KBM-7 (cell line): Measurements from ENCODE around the gene TNFRSF25.
A peak's percentile ranks its signal among the peaks of the same experiment; 100 is the strongest.
"Not testable (repeated sequence)": the region's sequence is repeated elsewhere in the genome, so short reads cannot be mapped to it uniquely, and the experiment has no call there.

Source experiments
- DNase-seq: peaks from one replicate; pipeline ENCODE4 v3.0.0-alpha.2; 2015
- in situ Hi-C: fragments of 300-500 bp; cut with MboI; formaldehyde crosslinking; loops from 2 replicates; pipeline ENCODE4 v1.14.3; 2020; ENCODE audit warnings: low sequenced_read_pairs, low pct_unique_long_range_greater_than_20kb, mixed read lengths

Gene TNFRSF25

DNA sequence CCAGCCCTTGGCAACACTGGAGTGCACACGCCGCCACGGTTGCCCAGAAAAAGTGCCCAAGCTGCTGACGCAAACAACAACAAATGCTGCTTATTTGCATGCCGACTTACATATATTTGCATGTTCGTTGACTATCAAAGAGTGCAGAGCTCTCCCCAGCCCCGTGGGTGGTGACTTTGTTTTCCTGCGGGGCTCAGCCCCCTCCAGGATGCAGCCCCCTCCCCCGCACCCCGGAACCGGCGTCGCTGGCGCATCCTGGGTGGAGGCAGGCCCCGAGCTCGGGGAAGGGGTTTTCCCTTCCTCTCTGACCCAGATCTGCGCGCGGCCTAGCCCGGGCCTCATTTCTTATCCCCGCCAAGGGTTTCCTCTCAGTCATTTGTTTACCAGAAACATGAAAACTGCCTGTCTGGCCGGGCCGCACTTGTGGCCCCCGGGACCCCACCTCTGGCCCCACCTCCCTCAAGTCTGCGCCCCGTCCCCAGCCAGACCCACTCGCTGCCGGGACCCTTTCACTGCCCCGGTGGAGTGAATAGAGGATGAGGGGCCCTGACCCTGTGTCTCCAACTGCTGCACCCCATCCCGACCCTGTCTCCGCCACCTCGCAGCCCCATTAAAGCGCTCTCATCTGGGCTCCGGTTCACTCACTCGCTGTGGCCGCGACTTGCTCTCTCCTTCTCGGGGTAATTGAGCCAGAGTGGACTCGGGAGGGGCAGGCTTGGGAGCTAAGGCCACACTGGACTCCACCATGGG is 5.5 kb downstream of the TNFRSF25 start:
- in situ Hi-C loops, result no loop called here
- DNase-seq, result no peak

DNA sequence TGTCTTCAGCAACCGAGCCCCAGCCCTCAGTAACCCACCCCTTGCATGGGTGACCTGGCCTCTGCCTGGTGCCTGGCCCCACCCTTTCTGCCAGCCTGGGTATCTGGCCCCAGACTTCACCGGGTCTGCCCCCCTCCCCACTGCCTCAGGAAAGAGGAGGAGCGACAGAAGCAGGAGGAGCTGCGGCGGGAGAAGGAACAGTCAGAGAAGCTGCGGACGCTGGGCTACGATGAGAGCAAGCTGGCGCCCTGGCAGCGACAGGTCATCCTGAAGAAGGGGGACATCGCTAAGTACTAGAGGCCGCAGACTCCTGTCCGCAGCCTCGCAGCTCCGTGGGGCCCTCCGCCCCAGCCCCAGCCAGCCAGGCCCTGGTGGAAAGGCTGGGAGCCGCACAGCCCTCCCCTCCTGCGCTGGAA is 6.1 kb downstream of the TNFRSF25 start:
- DNase-seq, result no peak
- in situ Hi-C loops, result no loop called here

DNA sequence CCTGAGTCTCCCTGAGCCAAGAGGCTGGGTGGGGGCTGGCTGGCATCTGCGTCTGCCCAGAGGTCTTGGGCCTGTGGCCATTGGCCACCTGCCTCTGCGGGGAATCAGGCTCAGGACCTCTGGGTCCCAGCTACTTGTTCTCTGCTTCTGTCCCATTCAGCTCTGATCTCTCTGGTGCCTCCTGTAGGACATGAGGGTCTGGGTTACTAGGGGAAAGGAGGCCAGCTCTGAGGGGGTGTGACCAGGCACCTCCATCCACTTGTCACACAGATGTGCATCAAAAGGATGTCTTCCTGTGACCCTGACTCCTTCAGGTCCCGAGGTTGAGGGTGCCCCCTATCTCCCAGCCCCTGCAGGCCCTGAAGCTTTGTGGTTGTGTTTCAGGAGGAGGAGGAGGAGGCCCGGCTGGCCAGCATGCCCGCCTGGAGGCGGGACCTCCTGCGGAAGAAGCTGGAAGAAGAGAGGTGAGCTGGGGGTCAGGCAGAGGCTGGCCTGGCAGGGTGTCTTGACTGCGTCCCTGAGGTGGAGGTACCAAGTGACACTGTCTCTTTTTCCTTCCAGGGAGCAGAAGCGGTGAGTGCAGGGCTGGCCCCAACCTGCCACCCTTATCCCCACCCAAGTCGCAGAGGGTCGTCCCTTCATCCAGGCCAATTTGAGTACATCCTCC is 9.0 kb downstream of the TNFRSF25 start:
- in situ Hi-C loops, result no loop called here
- no peak for DNase-seq

DNA sequence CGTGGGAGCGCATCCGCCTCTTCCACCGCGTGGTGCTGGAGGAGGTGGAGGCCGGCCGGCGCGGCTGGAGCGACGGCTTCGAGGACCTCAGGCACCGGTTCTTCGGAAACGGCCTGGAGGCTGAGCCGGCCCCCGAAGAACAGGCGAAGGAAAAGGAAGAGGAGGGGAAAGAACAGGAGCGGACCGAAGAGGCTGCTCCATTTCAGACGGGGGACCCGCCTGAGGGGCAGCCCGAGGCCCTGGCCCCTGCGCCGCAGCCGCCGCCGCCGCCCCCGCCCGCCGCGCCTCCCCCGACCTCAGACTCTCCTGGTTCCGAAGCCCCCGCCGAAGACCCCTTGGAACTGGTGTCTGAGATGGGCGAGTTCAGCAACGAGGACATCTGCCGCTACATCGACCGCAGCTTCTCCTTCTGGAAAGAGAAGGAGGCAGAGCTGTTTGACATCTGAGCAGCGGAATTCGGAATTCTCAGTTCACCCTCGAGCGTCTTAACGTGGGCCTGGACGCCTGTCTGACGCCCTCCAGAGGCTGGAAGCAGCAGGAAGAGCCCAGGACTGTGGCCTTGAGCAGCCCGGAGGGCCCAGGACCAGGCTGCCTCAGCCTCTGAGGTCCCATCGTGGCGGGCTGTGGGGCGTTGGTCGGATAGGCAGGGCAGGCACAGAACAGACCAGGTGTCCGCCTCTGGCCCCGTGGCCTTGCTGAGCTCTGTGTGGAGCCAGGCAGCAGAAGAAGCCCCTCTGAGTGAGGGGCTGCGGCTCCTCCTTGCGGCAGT is 10.0 kb downstream of the TNFRSF25 start:
- in situ Hi-C loops, DNase-seq: not testable (repeated sequence)

DNA sequence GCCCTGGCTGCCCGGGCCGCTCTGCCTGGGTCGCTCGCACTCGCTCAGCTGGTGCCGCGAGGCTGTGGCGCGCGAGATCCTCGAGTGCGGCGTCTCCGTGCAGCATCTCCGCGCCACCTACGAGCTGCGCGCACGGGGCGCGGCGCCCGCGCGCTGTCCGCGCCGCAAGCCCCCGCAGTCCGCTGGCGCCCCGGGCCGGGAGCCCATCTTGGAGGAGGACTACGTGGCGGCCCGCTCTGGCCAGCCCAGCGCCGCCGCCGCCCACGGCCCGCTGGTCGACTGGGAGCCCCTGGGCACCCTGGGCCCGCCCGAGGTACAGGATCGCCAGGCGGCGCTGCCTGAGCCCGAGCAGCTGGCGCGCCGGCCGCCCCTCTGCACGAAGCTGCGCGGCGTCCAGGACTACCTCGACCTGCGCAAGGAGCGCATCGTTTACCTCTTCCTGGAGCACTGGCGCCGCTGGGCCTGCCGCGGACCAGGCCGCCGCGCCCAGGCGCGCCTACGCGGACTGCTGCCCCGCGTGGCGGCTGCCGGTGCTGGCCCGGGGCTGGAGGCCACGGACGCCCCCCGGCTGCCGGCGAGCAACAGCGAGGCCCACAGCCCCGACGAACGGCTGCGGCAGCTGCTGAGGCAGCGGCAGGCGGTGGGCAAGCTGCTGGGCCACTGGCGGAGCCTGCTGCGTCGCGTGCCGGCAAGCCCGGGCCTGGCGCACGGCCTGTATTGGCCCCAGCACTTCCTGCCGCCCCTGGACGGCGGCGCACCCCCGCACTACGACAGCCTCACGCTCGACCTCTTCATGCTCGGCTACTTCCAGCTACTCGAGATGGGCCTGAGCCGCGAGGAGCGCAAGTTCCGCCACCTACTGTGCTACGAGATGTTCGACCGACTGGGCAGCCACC is 10.9 kb downstream of the TNFRSF25 start:
- peak; percentile 37 for DNase-seq
- in situ Hi-C loops, result no loop called here

DNA sequence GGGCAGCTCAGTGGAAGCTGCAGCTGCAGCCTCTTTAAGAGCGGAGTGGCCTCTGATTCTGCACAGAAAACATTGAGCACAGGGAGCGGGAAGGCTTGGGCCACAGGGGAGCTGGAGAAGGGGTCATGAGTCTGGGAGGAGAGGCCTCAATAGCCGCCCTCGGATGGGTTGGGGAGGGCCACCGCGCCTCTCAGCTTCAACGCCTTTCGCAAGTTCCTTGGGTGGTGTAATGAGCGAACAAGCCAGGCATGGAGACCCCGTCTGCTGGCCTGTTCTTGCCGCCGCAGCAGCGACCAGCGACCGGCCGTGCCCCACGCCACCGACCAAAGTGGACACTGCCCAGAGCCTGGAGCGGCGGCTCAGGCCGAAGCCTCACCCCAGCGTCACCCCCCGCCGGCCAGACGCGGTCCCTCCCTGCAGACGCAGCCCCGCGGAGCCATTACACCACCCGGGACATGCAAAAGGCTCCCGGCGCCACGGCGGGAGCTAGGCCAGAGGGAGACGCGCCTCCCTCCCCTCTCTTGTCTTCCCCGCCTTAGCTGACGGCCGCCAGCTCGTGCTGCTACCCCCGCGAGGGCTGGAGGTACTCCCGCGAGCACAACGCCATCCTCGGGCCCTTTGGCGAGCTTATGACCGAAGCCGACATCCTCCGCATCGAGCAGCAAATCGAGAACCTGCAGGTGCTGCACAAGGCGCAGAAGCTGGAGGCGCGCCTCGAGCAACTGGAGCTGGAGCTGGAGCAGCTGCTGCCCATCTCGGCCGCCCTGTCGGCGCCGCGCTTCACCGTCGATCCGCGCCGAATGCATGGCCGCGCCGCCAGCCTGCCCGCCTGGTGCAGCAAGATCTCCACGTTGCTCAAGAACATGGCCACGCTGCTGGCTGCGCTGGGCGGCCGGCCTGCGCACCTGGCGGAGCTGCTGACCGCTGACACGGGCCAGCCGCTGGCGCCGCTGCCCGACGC is 11.8 kb downstream of the TNFRSF25 start:
- DNase-seq, in situ Hi-C loops: not testable (repeated sequence)

DNA sequence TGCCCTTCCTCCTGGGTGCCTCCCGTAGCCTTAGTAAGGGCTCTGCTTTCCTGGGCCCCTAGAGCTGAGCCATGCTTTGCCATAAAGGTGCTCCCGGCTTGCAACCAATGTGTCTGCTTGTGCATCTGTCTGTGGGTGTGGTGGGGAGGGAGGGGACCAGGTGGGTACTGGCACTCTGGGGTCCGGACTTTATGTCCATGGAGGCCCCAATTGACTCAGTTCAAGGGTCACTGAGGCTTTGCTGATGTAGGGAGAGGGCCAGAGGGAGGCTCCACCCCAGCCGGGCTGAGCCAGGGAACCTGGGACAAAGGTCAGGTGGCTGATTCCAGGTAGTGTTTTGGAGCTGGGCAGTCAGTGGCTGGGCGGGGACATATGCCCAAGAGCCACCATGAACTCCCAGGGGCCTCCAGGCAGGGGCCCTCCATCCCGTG is 15.0 kb downstream of the TNFRSF25 start:
- in situ Hi-C loops, result no loop called here

DNA sequence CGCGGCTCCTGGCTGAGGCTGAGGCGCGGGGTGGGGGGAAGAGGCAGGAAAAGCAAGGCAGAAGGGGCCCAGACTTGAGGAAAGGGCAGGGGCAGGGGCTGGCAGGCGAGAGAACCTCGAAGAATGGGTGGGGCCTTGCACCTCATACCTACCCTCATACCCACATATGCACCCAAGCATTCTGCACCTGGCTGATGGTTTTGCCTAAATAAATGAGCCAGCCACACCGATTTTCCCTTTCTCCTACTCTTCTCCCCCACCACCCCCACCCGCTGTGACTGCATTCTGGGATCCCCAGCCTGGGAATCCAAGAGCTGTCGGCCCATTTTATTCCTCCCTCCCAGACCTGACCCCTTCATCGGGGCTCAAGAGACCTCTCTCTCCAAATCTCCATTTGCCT is 15.5 kb downstream of the TNFRSF25 start:
- in situ Hi-C loops, DNase-seq: not testable (repeated sequence)

More for the DNA sequence above, 15.0 kb downstream of the TNFRSF25 start:
- DNase-seq, result no peak

DNA sequence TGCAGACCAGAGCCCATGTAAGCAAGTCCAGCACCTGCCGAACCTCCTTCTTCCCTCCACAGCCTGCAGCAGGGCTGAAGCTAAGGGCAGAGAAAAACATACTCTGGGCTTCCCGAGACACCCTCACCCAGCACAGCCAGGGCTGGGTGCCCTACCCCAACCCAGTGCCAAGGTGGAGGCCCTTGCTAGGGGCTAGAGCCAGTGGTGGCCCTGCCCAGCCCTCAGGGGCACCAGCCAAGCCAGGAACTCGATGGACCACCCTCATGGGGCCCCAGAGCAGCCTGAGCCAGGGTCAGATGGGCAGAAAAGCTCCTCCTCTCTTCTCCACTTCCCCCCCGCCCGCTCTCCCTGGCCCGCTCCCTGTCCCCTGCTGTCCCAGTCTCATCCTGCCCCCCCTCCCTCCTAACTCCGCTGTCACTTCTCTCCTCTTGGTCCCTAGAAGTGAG is 15.9 kb downstream of the TNFRSF25 start:
- DNase-seq, result no peak
- in situ Hi-C loops, result no loop called here

DNA sequence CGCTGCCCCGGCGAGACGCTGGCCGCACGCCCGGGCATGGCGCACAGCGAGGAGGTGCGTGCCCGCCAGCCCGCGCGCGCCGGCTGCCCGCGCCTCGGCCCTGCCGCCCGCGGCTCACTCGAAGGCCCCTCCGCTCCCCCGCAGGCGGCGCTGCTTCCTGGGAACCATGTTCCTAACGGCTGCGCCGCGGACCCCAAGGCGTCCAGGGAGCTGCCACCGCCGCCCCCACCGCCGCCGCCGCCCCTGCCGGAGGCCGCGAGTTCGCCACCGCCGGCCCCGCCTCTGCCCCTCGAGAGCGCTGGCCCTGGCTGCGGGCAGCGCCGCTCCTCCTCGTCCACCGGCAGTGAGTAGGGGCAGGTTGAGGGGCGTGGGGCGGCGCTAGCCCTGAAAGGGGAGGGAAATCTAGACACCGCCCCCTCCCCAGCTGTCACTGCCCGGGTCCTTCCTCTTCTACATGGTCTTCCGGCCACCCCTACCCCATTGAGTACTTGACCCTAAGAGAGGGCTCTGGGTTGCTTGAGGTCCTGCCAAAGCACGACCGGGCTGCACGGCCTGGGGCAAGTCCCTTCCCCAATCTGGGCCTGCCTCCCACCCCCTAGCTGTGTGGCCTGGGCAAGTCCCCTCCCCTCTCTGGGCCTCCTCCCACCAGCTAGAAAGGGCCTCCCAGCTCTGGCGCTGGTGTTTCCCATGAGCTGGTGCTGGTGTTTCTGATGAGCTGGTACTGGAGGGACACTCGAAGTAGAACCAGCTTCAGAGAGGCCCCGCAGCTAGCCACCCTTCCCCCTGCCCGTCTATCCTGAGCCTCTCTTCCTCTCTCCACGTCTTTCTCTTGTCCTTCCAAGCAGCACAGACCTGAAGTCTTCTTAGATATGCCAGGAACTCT is 17.0 kb downstream of the TNFRSF25 start:
- no peak for DNase-seq
- in situ Hi-C loops, result no loop called here

DNA sequence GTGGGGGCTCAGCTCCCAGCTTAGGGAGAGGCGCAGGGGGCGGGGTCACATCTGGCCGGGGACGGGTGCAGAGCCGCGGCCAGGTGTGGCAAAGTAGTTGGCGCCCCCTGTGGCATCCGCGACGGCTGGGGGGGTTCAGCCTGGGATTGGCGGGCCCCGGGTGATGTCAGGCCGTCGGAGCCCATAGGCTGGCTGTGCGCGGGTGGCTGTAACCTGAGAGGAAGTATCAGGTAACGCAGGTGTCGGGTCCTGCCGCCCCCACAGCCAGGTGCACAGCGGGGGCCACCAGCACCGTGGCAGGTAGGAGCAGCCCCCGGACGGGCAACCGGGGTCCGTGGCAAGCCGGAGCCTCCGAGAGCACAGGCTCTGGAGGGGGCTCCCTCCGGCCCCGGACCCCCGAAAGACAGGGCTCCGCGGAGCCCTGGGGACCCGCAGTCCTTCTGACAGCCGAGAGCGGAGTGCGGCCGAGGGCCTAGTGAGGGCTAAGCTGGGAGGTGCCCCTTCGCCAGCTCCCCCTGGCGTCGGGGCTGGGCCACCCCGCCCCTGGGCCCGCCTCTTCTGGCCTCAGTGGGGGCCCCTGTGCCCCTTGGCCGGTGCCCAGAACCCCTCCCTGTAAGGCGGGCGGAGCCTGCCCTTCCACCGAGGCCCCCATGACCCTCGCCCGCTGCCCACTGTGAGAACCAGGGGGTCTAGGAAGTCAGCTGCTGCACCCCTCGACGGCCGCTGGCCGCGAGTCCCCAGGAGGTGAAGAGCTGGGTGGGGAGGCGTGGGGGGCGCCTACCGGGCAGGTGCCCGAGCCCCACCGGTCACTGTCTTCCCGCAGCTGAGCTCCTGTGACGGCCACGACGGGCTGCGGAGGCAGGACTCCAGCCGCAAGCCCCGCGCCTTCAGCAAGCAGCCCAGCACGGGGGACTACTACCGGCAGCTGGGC is 17.9 kb downstream of the TNFRSF25 start:
- DNase-seq, result no peak
- in situ Hi-C loops, result no loop called here

DNA sequence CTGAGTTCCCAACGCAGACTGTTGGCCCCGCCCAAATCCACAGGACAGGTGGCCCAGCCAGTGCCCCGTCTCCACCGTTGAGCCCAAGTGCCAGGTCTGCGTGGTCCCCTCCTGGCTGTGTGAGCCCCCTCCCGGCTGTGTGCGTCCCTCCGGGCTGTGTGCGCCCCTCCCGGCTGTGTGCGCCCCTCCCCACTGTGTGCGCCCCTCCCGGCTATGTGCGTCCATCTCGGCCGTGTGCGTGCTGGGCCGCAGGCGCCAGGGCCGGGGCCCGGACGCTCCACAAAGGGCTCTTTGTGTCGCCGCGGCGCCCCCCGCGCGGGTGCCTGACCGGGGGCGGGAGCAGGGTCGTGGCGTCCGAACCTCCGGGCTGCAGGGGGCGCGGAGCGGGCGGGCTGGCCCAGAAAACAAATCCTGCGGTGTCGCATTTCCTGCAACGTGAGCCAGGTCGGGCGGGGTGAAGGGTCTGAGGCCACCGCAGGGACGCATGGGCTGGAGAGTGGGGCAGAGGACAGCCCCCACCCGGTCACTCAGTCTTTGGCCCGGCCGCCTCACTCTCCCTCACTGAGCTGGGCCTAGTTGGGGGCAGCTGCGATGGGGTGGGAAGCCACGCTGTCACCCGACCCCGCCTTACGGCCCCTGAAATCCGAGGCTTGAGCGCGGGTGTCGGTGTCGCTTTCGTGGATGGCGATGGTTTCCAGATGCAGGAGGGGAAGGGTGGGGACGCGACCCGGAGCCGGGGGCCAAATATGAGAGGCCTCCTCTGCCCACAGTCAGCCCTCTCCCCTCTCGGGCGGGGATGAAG is 18.8 kb downstream of the TNFRSF25 start:
- in situ Hi-C loops, result no loop called here
- no peak for DNase-seq

DNA sequence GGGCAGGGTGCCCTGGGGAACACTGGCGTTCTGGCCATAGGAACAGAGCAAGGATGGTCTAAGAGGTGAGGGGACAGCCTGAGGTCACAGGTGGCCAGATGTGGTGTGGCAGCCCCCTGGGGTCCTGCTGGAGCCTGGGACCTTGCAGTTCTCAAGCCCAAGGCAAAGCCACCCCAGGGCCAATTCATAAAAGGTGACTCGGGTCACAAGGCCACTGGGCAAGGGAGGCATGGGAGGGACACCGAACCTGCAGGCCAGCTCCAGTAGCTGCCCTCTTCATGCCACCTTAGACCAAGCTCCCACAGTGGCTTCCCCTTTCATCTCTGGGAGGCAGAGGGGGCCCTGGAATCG is 19.3 kb downstream of the TNFRSF25 start:
- in situ Hi-C loops, result no loop called here

DNA sequence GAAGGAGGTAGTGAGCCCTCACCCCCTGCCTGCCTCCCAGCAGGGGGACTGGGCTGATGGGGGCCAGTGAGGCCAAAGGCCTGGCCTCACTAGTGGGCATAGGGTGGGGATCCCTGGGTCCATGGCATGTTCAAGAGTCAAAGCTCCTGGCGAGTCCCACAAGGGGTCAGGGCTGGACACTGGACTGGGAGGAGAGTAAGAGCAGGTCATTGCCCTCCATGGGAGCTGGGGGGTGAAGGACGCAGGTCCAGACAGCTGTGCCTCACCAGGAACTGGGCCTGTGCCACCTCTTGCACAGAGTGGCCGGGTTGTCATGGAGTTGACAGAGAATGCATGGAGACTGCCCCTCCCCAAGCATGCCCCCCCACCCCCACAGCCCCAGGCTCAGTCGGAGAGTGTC is 20.0 kb downstream of the TNFRSF25 start:
- in situ Hi-C loops, DNase-seq: not testable (repeated sequence)

More for the DNA sequence above, 19.3 kb downstream of the TNFRSF25 start:
- DNase-seq, result no peak

DNA sequence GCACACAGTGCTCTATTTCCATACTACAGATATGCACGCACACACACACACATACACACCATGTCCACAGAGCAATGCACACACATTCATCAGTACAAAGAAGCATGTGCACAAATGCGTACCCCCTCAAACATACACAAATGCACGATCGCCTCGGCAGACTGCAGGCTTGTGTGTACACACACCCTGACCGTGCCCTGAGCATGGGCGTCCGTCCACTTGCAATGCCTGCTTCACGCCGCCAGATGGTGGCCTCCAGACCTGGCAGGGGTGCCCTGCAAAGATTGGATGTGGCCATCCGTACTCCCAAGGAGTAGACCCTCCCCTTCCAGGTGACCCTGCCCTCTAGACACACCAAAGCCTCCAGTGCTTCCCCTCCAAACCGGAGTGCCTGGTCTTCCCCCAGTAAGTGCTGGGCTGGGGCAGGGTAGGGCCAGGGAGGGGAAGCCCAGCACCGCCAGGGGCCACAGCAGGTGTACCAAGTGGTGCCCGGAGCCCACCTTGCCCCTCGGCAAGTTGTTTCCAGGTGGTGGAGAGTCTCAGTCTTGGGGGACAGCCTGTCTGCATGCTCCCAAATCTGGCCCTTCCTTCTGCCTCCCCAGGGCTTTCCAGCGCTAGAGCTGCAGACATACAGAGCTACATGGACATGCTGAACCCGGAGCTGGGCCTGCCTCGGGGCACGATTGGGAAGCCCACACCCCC is 20.8 kb downstream of the TNFRSF25 start:
- peak; percentile 42 for DNase-seq
- in situ Hi-C loops, result no loop called here
